UCSD-AML1 (cell line): Measurements from ENCODE around the gene ETV3L.
"Not testable (repeated sequence)": the region's sequence is repeated elsewhere in the genome, so short reads cannot be mapped to it uniquely, and the experiment has no call there.

Experiments
- DNase-seq: peaks from one replicate; lab custom pipeline; 2025; ENCODE audit not compliant: unreplicated experiment; lab: John Stamatoyannopoulos, UW

The ETV3L gene

DNA sequence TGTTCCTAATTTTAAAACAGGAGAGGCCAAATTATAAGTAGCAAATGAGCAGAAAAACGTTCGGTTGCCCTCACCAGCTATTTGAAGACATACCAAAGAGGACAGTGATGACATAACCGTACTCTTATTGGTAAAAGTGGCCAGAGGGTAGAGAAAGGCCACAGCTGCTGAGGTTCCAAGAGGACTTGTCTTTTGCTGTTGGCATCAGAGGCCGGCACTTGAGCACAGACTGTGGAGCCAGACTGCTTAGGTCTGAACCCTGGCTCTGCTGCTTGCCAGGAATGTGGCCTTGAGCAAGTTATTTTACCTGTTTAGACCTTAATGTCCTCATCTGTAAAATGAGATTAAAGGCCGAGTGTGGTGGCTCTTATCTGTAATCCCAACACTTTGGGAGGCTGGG is 14.9 kb downstream of the ETV3L start:
- no peak for DNase-seq

DNA sequence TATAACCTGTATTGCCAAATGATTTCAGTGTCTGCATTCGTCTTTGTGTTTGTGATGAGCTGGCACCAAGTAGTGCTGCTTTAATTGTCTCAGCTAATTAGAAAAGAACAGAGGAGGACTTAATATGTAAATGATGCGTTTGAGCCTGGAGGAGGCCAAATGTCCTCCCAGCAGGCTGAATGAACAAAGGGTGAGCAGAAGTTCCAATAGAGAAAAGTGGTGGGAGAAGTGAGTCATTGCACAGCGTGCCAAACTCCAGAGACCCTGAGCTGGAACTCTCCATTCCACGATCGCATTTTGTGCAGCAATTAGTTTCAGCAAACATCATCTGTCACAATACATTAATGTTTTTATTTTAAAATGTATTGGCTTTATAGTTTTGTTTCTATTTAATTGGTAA is 17.9 kb downstream of the ETV3L start:
- no peak for DNase-seq

DNA sequence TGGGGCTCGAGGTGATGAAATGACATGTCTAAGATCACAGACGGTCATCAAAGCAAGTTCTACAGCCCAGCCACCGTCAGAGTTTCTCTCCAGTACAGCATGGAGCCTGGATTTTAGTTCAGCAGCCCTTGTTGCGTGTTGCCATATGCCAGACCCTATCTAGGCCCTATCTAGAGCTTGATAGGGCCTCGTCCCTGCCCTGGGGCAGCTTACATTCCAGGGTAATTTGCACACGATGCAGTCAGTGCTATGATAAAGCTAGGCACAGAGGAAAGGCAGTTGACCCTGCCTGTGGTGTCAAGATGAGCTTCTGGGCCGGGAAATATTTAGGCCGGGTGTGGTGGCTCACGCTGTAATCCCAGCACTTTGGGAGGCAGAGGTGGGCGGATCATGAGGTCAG is 18.9 kb downstream of the ETV3L start:
- no peak for DNase-seq

DNA sequence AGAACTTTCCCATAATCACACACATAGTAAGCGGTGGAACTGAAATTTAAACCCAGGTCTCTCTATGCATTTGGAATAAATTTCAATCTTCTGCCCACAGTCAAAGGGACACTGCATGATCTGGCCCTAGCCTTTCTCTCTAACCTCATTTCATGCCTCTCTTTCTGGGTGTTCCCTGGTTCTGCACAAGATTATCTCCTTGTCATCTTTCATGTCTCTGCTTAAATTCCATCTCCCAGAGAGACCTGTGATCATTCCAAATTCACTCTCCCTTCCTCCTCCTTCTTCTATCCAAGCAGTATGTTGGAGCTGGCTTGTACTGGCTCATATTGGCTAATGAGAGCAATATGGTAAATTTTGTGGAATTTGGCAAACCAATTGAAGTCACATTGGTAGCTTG is 22.2 kb downstream of the ETV3L start:
- DNase-seq, result no peak

DNA sequence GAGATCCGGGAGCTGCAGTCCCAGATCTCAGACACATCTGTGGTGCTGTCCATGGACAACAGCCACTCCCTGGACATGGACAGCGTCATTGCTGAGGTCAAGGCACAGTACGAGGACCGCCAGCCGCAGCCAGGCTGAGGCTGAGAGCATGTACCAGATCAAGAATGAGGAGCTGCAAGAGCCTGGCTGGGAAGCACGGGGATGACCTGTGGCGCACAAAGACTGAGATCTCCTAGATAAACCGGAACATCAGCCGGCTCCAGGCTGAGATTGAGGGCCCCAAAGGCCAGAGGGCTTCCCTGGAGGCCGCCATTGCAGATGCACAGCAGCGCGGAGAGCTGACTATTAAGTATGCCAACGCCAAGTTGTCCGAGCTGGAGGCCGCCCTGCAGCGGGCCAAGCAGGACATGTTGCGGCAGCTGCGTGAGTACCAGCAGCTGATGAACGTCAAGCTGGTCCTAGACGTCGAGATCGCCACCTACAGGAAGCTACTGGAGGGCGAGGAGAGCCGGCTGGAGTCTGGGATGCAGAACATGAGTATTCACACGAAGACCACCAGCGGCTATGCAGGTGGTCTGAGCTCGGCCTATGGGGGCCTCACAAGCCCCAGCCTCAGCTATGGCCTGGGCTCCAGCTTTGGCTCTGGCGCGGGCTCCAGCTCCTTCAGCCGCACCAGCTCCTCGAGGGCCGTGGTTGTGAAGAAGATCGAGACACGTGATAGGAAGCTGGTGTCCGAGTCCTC is 25.5 kb downstream of the ETV3L start:
- peak; percentile 59 for DNase-seq

DNA sequence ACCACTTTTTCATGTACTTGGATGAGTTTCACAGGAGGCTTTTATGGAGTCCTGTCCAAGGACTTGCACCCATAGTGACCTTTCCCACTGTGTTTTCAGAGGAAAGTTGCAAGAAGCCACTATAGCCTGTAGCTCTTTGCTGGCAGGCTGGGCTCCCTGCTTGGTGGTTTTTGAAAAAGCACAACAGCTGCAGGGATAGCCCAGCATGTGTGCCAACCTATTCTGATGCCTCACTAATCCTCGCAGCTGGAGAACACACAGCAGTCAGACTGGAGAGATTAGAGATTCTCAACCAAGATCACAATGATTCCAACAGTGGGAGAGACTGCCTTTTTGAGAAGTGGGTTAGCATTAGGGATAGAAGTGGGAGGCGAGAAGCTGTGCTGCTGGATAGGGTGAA is 30.0 kb downstream of the ETV3L start:
- DNase-seq, result no peak

DNA sequence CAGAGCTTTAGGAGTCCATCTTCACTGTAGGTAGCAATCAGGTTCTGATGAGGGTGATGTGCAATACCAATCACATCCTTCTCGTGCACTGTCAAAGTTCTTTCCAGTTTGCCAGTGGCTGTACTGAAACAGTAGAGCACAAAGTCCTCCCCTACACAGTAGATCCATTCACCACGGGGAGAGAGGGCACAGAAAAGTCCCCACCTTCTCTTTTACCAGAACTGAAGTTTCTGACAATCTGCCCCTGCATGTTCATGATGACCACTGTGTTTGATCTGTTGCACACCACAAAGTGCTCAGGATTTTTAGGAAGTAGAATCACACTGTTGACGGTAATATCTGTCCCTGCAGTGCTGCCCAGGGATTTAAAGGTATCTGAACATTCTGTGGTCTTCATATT is 40.4 kb downstream of the ETV3L start:
- not testable (repeated sequence) for DNase-seq

DNA sequence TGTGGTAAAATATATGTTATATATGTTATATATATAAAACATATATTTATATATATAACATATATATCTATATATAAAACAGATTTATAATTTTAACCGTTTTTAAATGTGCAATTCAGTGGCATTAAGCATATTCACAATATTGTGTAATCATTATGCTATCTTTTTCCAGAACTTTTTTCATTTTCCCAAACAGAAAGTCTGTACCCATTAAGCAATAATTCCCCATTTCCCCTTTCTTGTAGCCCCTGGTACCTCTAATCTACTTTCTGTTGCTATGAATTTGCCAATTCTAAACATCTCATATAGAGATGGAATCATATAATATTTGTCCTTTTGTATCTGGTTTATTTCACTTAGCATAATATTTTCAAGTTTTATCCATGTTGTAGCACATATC is 43.3 kb downstream of the ETV3L start:
- no peak for DNase-seq

DNA sequence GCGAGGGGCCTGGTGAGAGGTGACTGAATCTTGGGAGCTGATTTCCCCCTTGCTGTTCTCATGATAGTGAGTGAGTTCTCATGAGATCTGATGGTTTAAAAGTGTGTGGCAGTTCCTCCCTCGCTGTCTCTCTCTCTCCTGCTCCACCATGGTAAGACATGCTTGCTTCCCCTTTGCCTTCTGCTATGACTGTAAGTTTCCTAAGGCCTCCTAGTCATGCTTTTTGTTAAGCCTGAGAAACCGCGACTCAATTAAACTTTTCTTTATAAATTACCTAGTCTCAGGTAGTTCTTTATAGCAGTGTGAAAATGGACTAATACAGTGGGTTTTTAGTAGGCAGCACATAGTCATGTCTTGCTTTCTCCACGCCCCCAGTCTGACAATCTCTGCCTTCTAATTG is 43.9 kb downstream of the ETV3L start:
- not testable (repeated sequence) for DNase-seq

DNA sequence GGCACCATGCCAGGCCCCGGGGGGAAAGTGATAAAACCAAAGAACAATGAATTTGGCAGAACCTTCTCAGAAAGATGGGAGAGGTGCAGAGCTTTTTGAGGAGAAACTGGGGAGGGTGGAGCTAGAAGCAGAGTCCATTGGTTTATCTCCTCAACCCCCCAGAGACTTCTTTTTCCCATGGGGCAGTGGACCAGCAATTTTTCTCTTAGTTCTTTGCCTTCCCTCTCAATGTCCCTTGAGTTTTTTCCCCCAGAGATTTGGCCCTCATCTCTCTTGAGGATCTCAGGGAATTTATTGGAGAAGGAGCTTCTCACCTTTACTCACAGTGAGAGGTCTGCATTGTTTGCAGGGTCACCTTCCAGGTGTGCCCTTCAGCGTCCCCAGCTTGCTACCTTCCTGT is 48.8 kb downstream of the ETV3L start:
- DNase-seq, result no peak

DNA sequence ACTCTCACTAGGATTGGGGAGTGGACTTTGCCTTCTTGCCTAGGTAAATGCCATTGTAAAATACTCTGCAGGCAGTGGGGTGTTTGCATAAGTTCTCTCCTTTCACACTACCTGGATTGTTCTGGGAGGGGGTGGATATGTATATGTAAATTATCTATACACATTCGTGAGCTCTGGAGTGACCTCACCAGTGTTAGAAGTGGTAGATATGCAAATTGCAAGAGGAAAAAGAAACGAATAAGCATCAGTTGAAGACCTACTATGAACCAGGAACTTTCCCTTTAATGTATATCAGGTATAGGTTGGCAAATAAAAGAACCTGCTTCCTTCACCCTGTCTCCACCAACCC is 52.6 kb downstream of the ETV3L start:
- no peak for DNase-seq

DNA sequence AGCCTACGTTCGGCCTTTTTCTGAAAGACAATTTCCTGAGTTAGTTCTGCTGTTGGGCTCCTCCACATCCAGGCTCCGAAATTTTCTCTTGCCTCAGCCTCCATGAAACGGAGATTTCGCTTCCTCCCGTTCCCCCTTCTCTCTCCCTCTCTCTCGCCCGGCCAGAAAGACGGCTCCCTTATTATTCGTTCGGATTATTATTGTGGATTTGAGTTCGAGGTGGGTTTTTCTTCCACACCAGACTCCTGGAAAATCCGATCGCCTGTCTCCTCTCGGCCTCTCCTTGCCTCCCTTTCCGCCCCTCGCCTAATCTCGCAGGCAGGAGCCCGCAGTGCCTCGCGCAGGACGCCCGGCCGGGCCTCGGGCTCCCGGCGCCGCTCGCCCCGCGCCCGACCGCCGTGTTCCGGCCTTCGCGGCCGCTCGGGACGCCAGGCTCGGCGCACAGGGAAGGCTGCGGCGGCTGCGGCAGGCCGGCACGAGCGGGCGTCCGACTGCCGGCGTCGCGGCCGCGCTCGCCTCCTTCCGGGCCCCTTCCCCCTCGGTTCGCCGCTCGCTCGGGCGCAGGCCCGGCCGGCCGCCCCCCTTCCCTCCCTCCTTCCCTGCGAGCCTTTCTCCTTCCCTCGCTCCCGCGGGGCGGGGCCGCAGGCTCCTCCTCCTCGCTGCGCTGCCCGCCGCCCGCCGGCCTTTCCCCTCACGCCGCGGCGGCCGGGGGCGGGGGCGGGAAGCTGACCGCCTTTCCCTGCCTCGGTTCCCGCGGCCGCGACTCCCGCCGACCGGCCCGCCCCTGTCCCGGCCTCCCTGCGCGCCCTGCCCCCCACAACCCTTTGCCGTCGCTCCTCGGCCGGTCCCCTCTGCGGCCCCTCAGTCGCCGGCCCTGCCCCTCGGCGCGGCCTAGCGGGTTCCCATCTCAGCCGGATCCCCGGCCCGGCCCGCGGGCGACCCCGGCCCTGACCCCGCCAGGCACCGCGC is 54.1 kb downstream of the ETV3L start, which contains the start of gene ARHGEF11:
TSS of gene ARHGEF11 (minus strand) at position 493 of the 969 bp plus-strand sequence. CDS start 1,412 bp downstream, outside the sequence.
- DNase-seq, result peak; percentile 82

DNA sequence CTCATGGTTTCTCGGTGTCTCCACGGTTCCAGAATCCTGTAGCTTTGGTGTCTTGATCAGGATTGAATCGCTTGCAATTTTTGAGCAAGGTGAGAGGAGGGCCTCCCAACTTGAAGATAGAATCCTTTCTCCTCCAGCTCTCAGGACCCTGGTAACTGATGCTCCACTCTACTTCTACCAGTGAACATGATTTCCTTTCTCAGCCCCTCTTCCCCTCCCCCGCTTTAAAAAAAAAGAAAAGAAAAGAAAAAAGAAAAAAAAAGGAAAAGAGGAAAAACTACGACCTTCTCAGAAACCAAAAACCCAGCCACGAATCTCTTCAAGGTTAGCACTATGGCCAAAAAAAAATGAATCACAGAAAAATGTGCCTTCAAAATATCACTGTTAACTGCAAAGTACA is 55.3 kb downstream of the ETV3L start:
- no peak for DNase-seq

DNA sequence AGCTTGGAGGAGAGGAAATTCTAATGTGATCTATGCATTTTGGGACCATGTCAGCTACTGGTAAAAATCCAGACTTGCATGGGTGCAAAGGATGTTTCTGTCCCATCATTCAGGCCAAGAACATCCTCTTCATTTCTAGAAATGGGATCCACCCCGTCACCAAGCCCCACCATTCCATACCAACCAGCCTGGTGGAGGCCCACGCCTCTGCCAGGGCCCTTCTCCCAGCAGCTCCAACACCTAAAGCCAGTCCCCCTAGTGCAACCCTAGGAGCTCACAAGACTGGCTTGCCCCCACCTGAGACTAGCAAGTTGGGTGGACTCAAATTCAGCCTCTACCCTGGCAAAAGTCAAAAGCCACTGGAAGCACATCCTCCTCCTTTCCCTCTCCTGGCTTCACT is 55.9 kb downstream of the ETV3L start:
- DNase-seq, result no peak

DNA sequence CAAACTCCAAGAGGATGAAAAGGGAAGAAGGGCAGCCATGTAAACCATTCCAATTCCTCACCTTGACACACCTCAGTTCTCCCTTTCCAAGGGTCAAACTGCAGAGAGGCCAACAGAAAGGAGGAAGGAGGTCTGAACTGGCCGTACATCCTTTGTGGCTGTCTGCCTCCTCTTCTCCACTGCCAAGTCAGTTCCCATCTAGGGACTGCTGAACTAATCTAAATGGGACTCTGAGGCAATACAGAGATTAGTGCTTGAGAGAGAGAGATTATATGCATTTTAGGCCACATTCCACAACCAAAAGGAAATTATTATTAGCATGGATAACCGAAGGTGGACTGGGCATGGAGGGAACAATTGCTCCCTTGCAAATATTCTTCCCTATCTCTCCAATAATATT is 56.8 kb downstream of the ETV3L start:
- no peak for DNase-seq
